GM12891 (cell line): Measurements from ENCODE around the gene CYP51A1.

ENCODE experiments used
- PAX5 ChIP-seq: IDR thresholded peaks from 2 replicates; pipeline ENCODE4 v1.6.1; 2011; ENCODE audit warnings: low read length, moderate library complexity, mild to moderate bottlenecking; ENCODE audit not compliant: insufficient read depth, severe bottlenecking
- POLR2A ChIP-seq: IDR thresholded peaks from 2 replicates; pipeline ENCODE4 v1.6.1; 2011; ENCODE audit warnings: low read depth, low read length, control low read depth
- POLR2AphosphoS5 ChIP-seq: IDR thresholded peaks from 2 replicates; pipeline ENCODE4 v1.6.1; 2011; ENCODE audit warnings: low read depth, low read length, control low read depth
- POU2F2 ChIP-seq: IDR thresholded peaks from 2 replicates; pipeline ENCODE4 v1.6.1; 2011; ENCODE audit warnings: low read depth, mild to moderate bottlenecking, control low read depth, low read length, moderate library complexity
- SPI1 ChIP-seq: IDR thresholded peaks from 2 replicates; pipeline ENCODE4 v1.6.1; 2011; ENCODE audit warnings: low read depth, low read length, control low read depth
- TAF1 ChIP-seq: IDR thresholded peaks from 2 replicates; pipeline ENCODE4 v1.6.1; 2011; ENCODE audit warnings: low read depth, low read length, control low read depth

DNA sequence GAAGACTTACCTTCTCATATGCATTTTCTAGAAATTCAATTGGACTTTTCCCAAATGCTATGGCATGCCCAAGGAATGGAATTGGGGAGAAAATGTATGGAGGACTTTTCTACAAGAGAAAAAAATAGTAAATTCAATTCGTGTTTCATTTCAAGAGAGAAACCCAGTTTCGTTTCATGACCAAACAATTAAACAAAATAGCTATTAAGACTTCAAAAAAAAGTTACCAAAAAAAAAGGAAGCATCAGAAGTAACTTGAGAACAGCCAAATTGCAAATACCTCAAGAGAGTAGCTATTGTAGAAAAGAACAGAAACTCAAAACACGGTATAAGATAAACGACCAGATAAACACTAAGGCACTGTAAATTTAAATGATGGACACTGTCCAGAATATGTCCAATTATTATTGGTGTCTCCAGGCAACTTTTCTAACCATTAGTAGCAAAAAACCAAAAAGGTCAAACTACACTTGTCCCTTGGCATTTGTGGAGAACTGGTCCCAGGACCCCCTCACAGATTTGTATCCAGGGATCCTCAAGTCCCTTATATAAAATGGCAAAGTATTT lies 2.4 kb downstream of the CYP51A1 start:
- TF ChIP-seq POLR2AphosphoS5 (no peak), POLR2A (no peak), TAF1 (no peak), SPI1 (no peak), PAX5 (no peak), POU2F2 (no peak)
